RWPE1 (cell line): ENCODE results near the gene SELENBP1.

Source experiments
- CTCF ChIA-PET: fragments of 350-600 bp; sonication (Branson Sonifier 250); formaldehyde crosslinking; extraction: SDS; loops from one replicate; lab custom pipeline; 2021; lab: Yijun Ruan, JAX
- POLR2A ChIA-PET: fragments of 400-600 bp; formaldehyde crosslinking; extraction: SDS; loops from one replicate; lab custom pipeline; 2020; ENCODE audit warnings: antibody characterized with exemption; ENCODE audit not compliant: low non-redundant PET; lab: Yijun Ruan, JAX
- DNase-seq: peaks from one replicate; pipeline ENCODE4 v3.0.0; 2012; ENCODE audit warnings: low spot score
- H3K27ac ChIP-seq: fragments of 450-650 bp; 2 replicates; pipeline ENCODE4 v1.5.1; 2017
- CTCF ChIP-seq: fragments of 450-650 bp; conservative IDR thresholded peaks from 2 replicates; pipeline ENCODE4 v1.5.1; 2017; ENCODE audit warnings: low read depth, mild to moderate bottlenecking

SELENBP1 gene

GRCh38 chr1:151325231-151325630 is 47.3 kb downstream of the SELENBP1 start:
- ChIA-PET CTCF (interaction anchor here (1.0 kb wide), 1 partner anchor 24 kb away, joined by 3 read pairs; no protein-coding TSS in a partner anchor), POLR2A (no interaction called here)
- no peak for DNase-seq
- no peak overlapping the region for H3K27ac ChIP-seq
- no peak for TF ChIP-seq CTCF

- no peak for TF ChIP-seq CTCF
- no peak for DNase-seq
- H3K27ac ChIP-seq = no peak overlapping the region
- CTCF ChIA-PET = interaction anchor here (1.0 kb wide), 1 partner anchor 24 kb away, joined by 3 read pairs; no protein-coding TSS in a partner anchor
- POLR2A ChIA-PET = no interaction called here
These were observed 48.0 kb downstream of the SELENBP1 start for GRCh38 chr1:151324390-151324930.

DNA sequence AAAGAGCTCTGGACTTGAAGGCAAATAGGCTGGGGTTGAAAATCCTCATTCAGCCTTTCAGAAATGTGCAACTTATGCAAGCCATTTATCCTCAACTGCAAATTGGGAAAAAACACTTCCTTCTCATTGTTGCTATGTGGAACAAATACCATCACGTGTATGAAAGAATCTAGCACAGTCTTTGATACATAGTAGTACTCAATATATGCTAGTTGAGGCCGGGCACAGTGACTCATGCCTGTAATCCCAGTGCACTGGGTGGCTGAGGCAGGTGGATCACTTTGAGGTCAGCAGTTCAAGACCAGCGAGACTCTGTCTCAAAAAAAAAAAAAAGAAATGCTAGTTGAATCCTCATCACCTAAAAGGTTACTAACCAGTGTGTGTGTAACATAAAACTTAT is 53.5 kb downstream of the SELENBP1 start:
- CTCF ChIA-PET = no interaction called here
- no peak overlapping the region for H3K27ac ChIP-seq
- POLR2A ChIA-PET = no interaction called here
- no peak for TF ChIP-seq CTCF
- no peak for DNase-seq

GRCh38 chr1:151315565-151316235 is 56.8 kb downstream of the SELENBP1 start:
- DNase-seq = no peak
- H3K27ac ChIP-seq = peak overlapping the region; percentile 40
- ChIA-PET POLR2A (no interaction called here), CTCF (interaction anchor here (1.2 kb wide), 1 partner anchor 25 kb away, joined by 6 read pairs; no protein-coding TSS in a partner anchor)
- TF ChIP-seq CTCF = no peak
